H1 (cell line): ENCODE measurements around the gene IKBIP. TPM values are rescaled to one million over a fixed set of nuclear protein-coding genes. Genes with fewer than 3 reads are reported as not detected.
"Not testable (repeated sequence)": the region's sequence is repeated elsewhere in the genome, so short reads cannot be mapped to it uniquely, and the experiment has no call there.

ENCODE experiments used
- CTCF ChIA-PET: fragments of 300-600 bp; sonication (Branson Sonifier 250); formaldehyde crosslinking; loops from one replicate; lab custom pipeline; 2021; ENCODE audit not compliant: partially characterized antibody; lab: Charles Lee
- POLR2A ChIA-PET: fragments of 300-600 bp; sonication (Branson Sonifier 250); formaldehyde crosslinking; loops from one replicate; lab custom pipeline; 2021; ENCODE audit warnings: inconsistent platforms; ENCODE audit not compliant: partially characterized antibody; lab: Charles Lee
- DNase-seq, 2 experiments: peaks; one replicate each; pipeline versions ENCODE4 v3.0.0 to v3.0.0-alpha.2; 2010 to 2022; ENCODE audit warnings: low spot score in 2 of 2, low read depth in 1 of 2, mixed read lengths in 1 of 2
- FAIRE-seq: peaks from 2 replicates; lab custom pipeline; 2011; peaks lifted over from hg19 to GRCh38; lab: Jason Lieb, UNC
- H2AFZ ChIP-seq: 2 replicates; pipeline ENCODE4 v1.8.1; 2012; ENCODE audit warnings: low read length, inconsistent platforms
- H2AK5ac ChIP-seq: 2 replicates; pipeline ENCODE4 v1.6.1; 2013; ENCODE audit warnings: low read depth, low read length
- H2BK120ac ChIP-seq: replicated peaks from 2 replicates; pipeline ENCODE3; 2013; ENCODE audit warnings: low read depth, low read length, inconsistent platforms
- H2BK12ac ChIP-seq: 2 replicates; pipeline ENCODE4 v1.6.1; 2013; ENCODE audit warnings: low read depth, low read length
- H2BK15ac ChIP-seq: 2 replicates; pipeline ENCODE4 v1.6.1; 2013; ENCODE audit warnings: low read length
- H2BK20ac ChIP-seq: 2 replicates; pipeline ENCODE4 v1.6.1; 2013; ENCODE audit warnings: low read length
- H2BK5ac ChIP-seq: 2 replicates; pipeline ENCODE4 v1.6.1; 2013; ENCODE audit warnings: low read depth, low read length
- H3K14ac ChIP-seq: 2 replicates; pipeline ENCODE4 v1.6.1; 2013; ENCODE audit warnings: inconsistent platforms; ENCODE audit not compliant: insufficient read length
- H3K18ac ChIP-seq: 2 replicates; pipeline ENCODE4 v1.6.1; 2013; ENCODE audit warnings: low read length; ENCODE audit errors: extremely low read depth
- H3K23ac ChIP-seq: 2 replicates; pipeline ENCODE4 v1.6.1; 2013; ENCODE audit warnings: inconsistent platforms; ENCODE audit not compliant: insufficient read length
- H3K23me2 ChIP-seq: 2 replicates; pipeline ENCODE4 v1.6.1; 2013; ENCODE audit warnings: low read depth, low read length
- H3K27ac ChIP-seq: 2 replicates; pipeline ENCODE4 v1.6.1; 2011; ENCODE audit warnings: low read depth, low read length, inconsistent platforms
- H3K27me3 ChIP-seq, 4 experiments: replicated peaks in 1 of 4; 1 replicate in 1 of 4; 2 replicates in 3 of 4; pipeline versions ENCODE4 v1.6.1 to v1.8.1; 2011 to 2013; ENCODE audit warnings: low read length in 3 of 4, mild to moderate bottlenecking in 3 of 4, inconsistent platforms in 2 of 4, mixed read lengths in 2 of 4, moderate library complexity in 1 of 4; ENCODE audit not compliant: control insufficient read depth in 3 of 4, insufficient read depth in 3 of 4; ENCODE audit errors: extremely low read depth in 1 of 4
- H3K36me3 ChIP-seq, 4 experiments: 2 replicates each; pipeline versions ENCODE4 v1.6.1 to v1.8.1; 2011 to 2013; ENCODE audit warnings: mild to moderate bottlenecking in 4 of 4, low read length in 3 of 4, moderate library complexity in 2 of 4, control low read depth in 1 of 4, inconsistent platforms in 1 of 4; ENCODE audit not compliant: insufficient read depth in 4 of 4, control insufficient read depth in 2 of 4
- H3K4ac ChIP-seq: replicated peaks from 2 replicates; pipeline ENCODE3; 2013; ENCODE audit warnings: low read length, low read depth, mixed read lengths, inconsistent platforms; ENCODE audit not compliant: insufficient read length
- H3K4me1 ChIP-seq, 4 experiments: replicated peaks in 1 of 4; 1 replicate in 1 of 4; 2 replicates in 3 of 4; pipeline versions ENCODE4 v1.6.1 to v1.8.1; 2011 to 2013; ENCODE audit warnings: low read length in 3 of 4, inconsistent platforms in 2 of 4, mixed read lengths in 1 of 4; ENCODE audit not compliant: insufficient read depth in 4 of 4, control insufficient read depth in 3 of 4
- H3K4me2 ChIP-seq, 2 experiments: 2 replicates each; pipeline versions ENCODE4 v1.6.1 to v1.8.1; 2011 to 2013; ENCODE audit warnings: low read depth in 2 of 2, low read length in 2 of 2, control low read depth in 1 of 2, inconsistent platforms in 1 of 2, mild to moderate bottlenecking in 1 of 2; ENCODE audit not compliant: insufficient read depth in 1 of 2
- H3K4me3 ChIP-seq, 4 experiments: fragments of 200-600, 300-600 bp in 1 of 4; sonication (generic), shearing (Covaris generic), sonication (Bioruptor Twin) in 1 of 4; 2 replicates each; pipeline versions ENCODE4 v1.5.1 to v1.8.1; 2011 to 2016; ENCODE audit warnings: low read length in 4 of 4, low read depth in 3 of 4, control low read depth in 2 of 4, inconsistent platforms in 2 of 4, mild to moderate bottlenecking in 2 of 4, mixed read lengths in 1 of 4, moderate library complexity in 1 of 4; ENCODE audit not compliant: insufficient read depth in 2 of 4; ENCODE audit errors: extremely low read depth in 1 of 4
- H3K56ac ChIP-seq: replicated peaks from 2 replicates; pipeline ENCODE3; 2013; ENCODE audit warnings: low read depth, mild to moderate bottlenecking, mixed read lengths, low read length, inconsistent platforms; ENCODE audit not compliant: insufficient read length
- H3K79me1 ChIP-seq: 2 replicates; pipeline ENCODE4 v1.6.1; 2013; ENCODE audit warnings: low read depth, low read length, control low read depth
- H3K79me2 ChIP-seq, 2 experiments: 2 replicates each; pipeline versions ENCODE4 v1.6.1 to v1.8.1; 2012 to 2013; ENCODE audit warnings: low read length in 2 of 2, mild to moderate bottlenecking in 2 of 2, inconsistent platforms in 1 of 2; ENCODE audit not compliant: insufficient read depth in 2 of 2, control insufficient read depth in 1 of 2
- H3K9ac ChIP-seq, 4 experiments: replicated peaks in 1 of 4; 1 replicate in 1 of 4; 2 replicates in 3 of 4; pipeline versions ENCODE4 v1.6.1 to v1.8.1; 2011 to 2013; ENCODE audit warnings: low read depth in 3 of 4, low read length in 3 of 4, control low read depth in 2 of 4, mild to moderate bottlenecking in 2 of 4, moderate library complexity in 2 of 4, inconsistent platforms in 1 of 4; ENCODE audit errors: extremely low read depth in 1 of 4
- H3K9me3 ChIP-seq, 2 experiments: 2 replicates each; pipeline versions ENCODE4 v1.6.1 to v1.8.1; 2012 to 2013; ENCODE audit warnings: mild to moderate bottlenecking in 2 of 2, moderate library complexity in 2 of 2, control low read depth in 1 of 2, inconsistent platforms in 1 of 2, low read depth in 1 of 2, low read length in 1 of 2, mixed read lengths in 1 of 2; ENCODE audit not compliant: insufficient read depth in 2 of 2
- H4K20me1 ChIP-seq, 2 experiments: replicated peaks in 1 of 2; 2 replicates each; pipeline versions ENCODE3 to v1.8.1; 2011 to 2013; ENCODE audit warnings: inconsistent platforms in 2 of 2, low read length in 2 of 2, mild to moderate bottlenecking in 1 of 2; ENCODE audit not compliant: insufficient read depth in 2 of 2, control insufficient read depth in 1 of 2
- H4K5ac ChIP-seq: 2 replicates; pipeline ENCODE4 v1.6.1; 2013; ENCODE audit warnings: low read length, low read depth, mixed read lengths, inconsistent platforms; ENCODE audit not compliant: insufficient read length
- H4K8ac ChIP-seq: 2 replicates; pipeline ENCODE4 v1.8.0; 2013; ENCODE audit warnings: mild to moderate bottlenecking, moderate library complexity, low read length, inconsistent platforms; ENCODE audit not compliant: insufficient read depth; ENCODE audit errors: extremely low read depth
- H4K91ac ChIP-seq: replicated peaks from 2 replicates; pipeline ENCODE3; 2013; ENCODE audit warnings: low read length, mixed read lengths, inconsistent platforms; ENCODE audit not compliant: insufficient read length
- POLR2AphosphoS5 ChIP-seq: IDR thresholded peaks from 2 replicates; pipeline ENCODE4 v1.6.1; 2011; ENCODE audit warnings: low read depth, low read length
- WGBS, 2 experiments: shearing (Covaris generic) in 1 of 2; methylation state at CpG; one replicate each; pipeline versions ENCODE4 v1.1.6 to v1.1.7; 2013 to 2015; ENCODE audit warnings: low lambda C conversion rate in 2 of 2, mixed read lengths in 2 of 2, inconsistent platforms in 1 of 2, low coverage in 1 of 2, missing lambda C conversion rate in 1 of 2; ENCODE audit not compliant: insufficient replicate concordance in 2 of 2, insufficient coverage in 1 of 2, insufficient read length in 1 of 2; ENCODE audit errors: extremely low coverage in 1 of 2, missing lambda C conversion rate in 1 of 2; 5-methylcytosine and 5-hydroxymethylcytosine counted together
- polyA plus RNA-seq, 7 experiments: library from polyadenylated mRNA; depleted of rRNA in 3 of 7; stranded (reverse) in 5 of 7; unstranded in 2 of 7; fragments of >200 nt in 5 of 7; fragments of 200-250 nt in 2 of 7; gene quantifications; 1 replicate in 5 of 7; 2 replicates in 1 of 7; 4 replicates in 1 of 7; pipeline versions ENCODE4 v1.2.1 to v1.2.3, GENCODE V29; 2011 to 2013; ENCODE audit warnings: missing spikeins in 2 of 7, mixed read lengths in 2 of 7
- total RNA-seq: library from RNA; stranded (reverse); fragmentation: NEBNext Ultra II Directional; extraction: Animal tissue kit (Norgen Biotek cat#: 25700); gene quantifications from 2 replicates; pipeline ENCODE4 v1.2.1, GENCODE V29; 2021

The IKBIP gene
- total and polyA plus RNA-seq, 2 of the 8 experiments (the other 6 are each of a cell fraction or from before 2014, with no cell fraction given) = 2.7 to 12.4 TPM

DNA sequence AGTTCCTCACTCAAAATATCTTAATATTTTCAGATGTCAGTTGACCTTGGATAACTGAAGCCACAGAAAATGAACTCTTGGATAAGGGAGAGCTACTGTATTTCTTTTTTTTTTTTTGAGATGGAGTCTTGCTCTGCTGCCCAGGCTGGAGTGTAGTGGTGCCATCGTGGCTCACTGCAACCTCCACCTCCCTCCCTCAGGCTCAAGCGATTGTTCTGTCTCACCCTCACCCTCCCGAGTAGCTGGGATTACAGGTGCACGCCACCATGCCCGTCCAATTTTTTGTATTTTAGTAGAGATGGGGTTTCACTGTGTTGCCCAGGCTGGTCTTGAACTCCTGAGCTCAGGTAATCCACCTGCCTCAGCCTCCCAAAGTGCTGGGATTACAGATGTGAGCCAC, 47.3 kb downstream of the IKBIP start:
- H2BK120ac ChIP-seq, H3K4ac ChIP-seq, DNase-seq, H3K79me1 ChIP-seq, H3K4me2 ChIP-seq, H2BK12ac ChIP-seq, H3K27ac ChIP-seq, H4K5ac ChIP-seq, H2BK20ac ChIP-seq, H3K23me2 ChIP-seq, H3K23ac ChIP-seq, H3K27me3 ChIP-seq, H3K18ac ChIP-seq, H4K91ac ChIP-seq, H2BK15ac ChIP-seq, FAIRE-seq, H2BK5ac ChIP-seq, H2AFZ ChIP-seq, H3K9me3 ChIP-seq, H3K4me3 ChIP-seq, H3K9ac ChIP-seq, H3K56ac ChIP-seq, H3K4me1 ChIP-seq, H2AK5ac ChIP-seq, H4K8ac ChIP-seq, H3K14ac ChIP-seq: not testable (repeated sequence)
- H3K79me2 ChIP-seq = peaks cover 24 to 44% of the 10 kb centered on the region in 2 experiments
- ChIA-PET POLR2A (interaction anchor here (0.7 to 6.2 kb wide), 4 partner anchors 8 to 82 kb away, joined by 3 to 48 read pairs (median 3); partner anchors contain the start of gene TMPO), CTCF (interaction anchor here (0.7 to 8.9 kb wide), 4 partner anchors 11 to 106 kb away, joined by 3 to 68 read pairs (median 5); no protein-coding TSS in a partner anchor)
- peaks cover 31 to 70% (median 60%) of the 10 kb centered on the region in 4 experiments for H3K36me3 ChIP-seq
- 99% methylated on average over 5 of the region's 5 CpGs; no CpG with 5 or more reads in 1 of the 2 experiments for WGBS, 2 experiments
- TF ChIP-seq POLR2AphosphoS5 = peak; percentile 59; the same call in 1 of the 2 replicates
- peaks cover 13 to 20% of the 10 kb centered on the region in 2 experiments for H4K20me1 ChIP-seq
